ENCODE data around the gene IFNGR2.

Gene IFNGR2

GRCh38 chr21:33455686-33456446 is 52.7 kb downstream of the IFNGR2 start:
- no peak for TF ChIP-seq CTCF (IDR thresholded peaks at IDR 0.05)

- TF ChIP-seq CTCF (IDR thresholded peaks at IDR 0.05), result no peak
These were observed 55.6 kb downstream of the IFNGR2 start for GRCh38 chr21:33458861-33459260.

GRCh38 chr21:33461538-33462250 is 58.5 kb downstream of the IFNGR2 start:
- no peak for TF ChIP-seq CTCF (IDR thresholded peaks at IDR 0.05)

GRCh38 chr21:33470701-33471100 is 67.5 kb downstream of the IFNGR2 start:
- TF ChIP-seq CTCF (IDR thresholded peaks at IDR 0.05), result no peak

- TF ChIP-seq CTCF (IDR thresholded peaks at IDR 0.05), result no peak
These were observed 70.1 kb downstream of the IFNGR2 start for GRCh38 chr21:33473344-33473743.

- TF ChIP-seq CTCF (IDR thresholded peaks at IDR 0.05), result no peak
These were observed 73.9 kb downstream of the IFNGR2 start for GRCh38 chr21:33477066-33477465.

- TF ChIP-seq CTCF (IDR thresholded peaks at IDR 0.05), result no peak
These were observed 75.0 kb downstream of the IFNGR2 start for GRCh38 chr21:33478182-33478581.

All from LNCAP (cell line).